ENCODE results near the gene NT5C1B. TPM values are rescaled to one million over a fixed set of nuclear protein-coding genes. Genes with fewer than 3 reads are reported as not detected.

The NT5C1B gene
- total RNA-seq, 2 donors from 2014 or later, result not detected

GRCh38 chr2:18600255-18600613, 10.9 kb upstream of the NT5C1B start:
- TF ChIP-seq CTCF (IDR thresholded peaks at IDR 0.05), result no peak
- Histone ChIP-seq H3K4me1 (no peaks in the 10 kb centered on the region), H3K36me3 (no peaks in the 10 kb centered on the region), H3K4me3 (no peak overlapping the region), H3K27me3 (no peaks in the 10 kb centered on the region), H3K9me3 (no peaks in the 10 kb centered on the region), H3K9ac (ENCODE audit: low read depth in 2 of 2, low read length in 2 of 2) (no peak overlapping the region), H3K27ac (no peak overlapping the region)
- DNase-seq, result no peak
- intact Hi-C loops (cut with DNase I), result no loop called here

GRCh38 chr2:18599509-18600254, 10.3 kb upstream of the NT5C1B start:
- Histone ChIP-seq H3K4me3 (no peak overlapping the region), H3K27me3 (no peaks in the 10 kb centered on the region), H3K9me3 (no peaks in the 10 kb centered on the region), H3K9ac (ENCODE audit: low read depth in 2 of 2, low read length in 2 of 2) (no peak overlapping the region), H3K36me3 (no peaks in the 10 kb centered on the region), H3K27ac (no peak overlapping the region), H3K4me1 (no peaks in the 10 kb centered on the region)
- DNase-seq, result no peak
- intact Hi-C loops (cut with DNase I), result no loop called here
- no peak for TF ChIP-seq CTCF (IDR thresholded peaks at IDR 0.05)

GRCh38 chr2:18598848-18599484, 9.6 kb upstream of the NT5C1B start:
- no peak overlapping the region for H3K4me3 ChIP-seq
- TF ChIP-seq CTCF (IDR thresholded peaks at IDR 0.05), result no peak
- H3K27ac ChIP-seq, result no peak overlapping the region
- intact Hi-C loops (cut with DNase I), result no loop called here
- no peaks in the 10 kb centered on the region for H3K36me3 ChIP-seq
- H3K4me1 ChIP-seq, result no peaks in the 10 kb centered on the region
- H3K9ac ChIP-seq (ENCODE audit: low read depth in 2 of 2, low read length in 2 of 2), result no peak overlapping the region
- H3K9me3 ChIP-seq, result no peaks in the 10 kb centered on the region
- DNase-seq, result no peak
- H3K27me3 ChIP-seq, result no peaks in the 10 kb centered on the region

GRCh38 chr2:18597618-18598017, 8.2 kb upstream of the NT5C1B start:
- TF ChIP-seq CTCF (IDR thresholded peaks at IDR 0.05), result no peak
- intact Hi-C loops (cut with DNase I), result no loop called here
- no peaks in the 10 kb centered on the region for H3K9me3 ChIP-seq
- H3K4me1 ChIP-seq, result no peaks in the 10 kb centered on the region
- no peak for DNase-seq
- H3K27ac ChIP-seq, result no peak overlapping the region
- no peak overlapping the region for H3K4me3 ChIP-seq
- H3K9ac ChIP-seq (ENCODE audit: low read depth in 2 of 2, low read length in 2 of 2), result no peak overlapping the region
- H3K36me3 ChIP-seq, result no peaks in the 10 kb centered on the region
- no peaks in the 10 kb centered on the region for H3K27me3 ChIP-seq

- intact Hi-C loops (cut with DNase I), result no loop called here
- Histone ChIP-seq H3K27ac (no peak overlapping the region), H3K4me3 (no peak overlapping the region), H3K36me3 (no peaks in the 10 kb centered on the region), H3K4me1 (no peaks in the 10 kb centered on the region), H3K27me3 (no peaks in the 10 kb centered on the region), H3K9ac (ENCODE audit: low read depth in 2 of 2, low read length in 2 of 2) (no peak overlapping the region), H3K9me3 (no peaks in the 10 kb centered on the region)
- no peak for DNase-seq
- TF ChIP-seq CTCF (IDR thresholded peaks at IDR 0.05), result no peak
Observed at GRCh38 chr2:18596993-18597392, 7.6 kb upstream of the NT5C1B start.

All from colonic mucosa (tissue), 4 donors.